ENCODE results near the gene SAT1.

GRCh38 chrX:23826216-23826615, 43.2 kb downstream of the SAT1 start:
- TF ChIP-seq CTCF (IDR thresholded peaks at IDR 0.05) (no peak), POLR2AphosphoS5 (IDR thresholded peaks at IDR 0.05) (no peak), POLR2A (IDR thresholded peaks at IDR 0.05) (no peak)
